Loucy (cell line): ENCODE results near the gene MRPL20.

Experiments used
- H2AFZ ChIP-seq: fragments of 200-600 bp; sonication (generic); 2 replicates; pipeline ENCODE4 v1.6.0; 2016; ENCODE audit warnings: antibody characterized with exemption, mild to moderate bottlenecking, low read length, moderate library complexity
- H3F3A ChIP-seq: fragments of 200-600 bp; 2 replicates; pipeline ENCODE4 v1.6.0; 2016; ENCODE audit warnings: antibody characterized with exemption, low read depth, mild to moderate bottlenecking
- H3K27me3 ChIP-seq: fragments of 200-600 bp; sonication (generic); 2 replicates; pipeline ENCODE4 v1.6.1; 2014; ENCODE audit warnings: low read length, mild to moderate bottlenecking; ENCODE audit not compliant: insufficient read depth, poor library complexity, severe bottlenecking
- H3K36me3 ChIP-seq: fragments of 200-600 bp; sonication (generic); 2 replicates; pipeline ENCODE4 v1.6.1; 2016; ENCODE audit warnings: low read length; ENCODE audit not compliant: insufficient read depth
- H3K4me1 ChIP-seq: fragments of 200-600 bp; sonication (generic); 2 replicates; pipeline ENCODE4 v1.5.1; 2014; ENCODE audit warnings: low read length, mild to moderate bottlenecking; ENCODE audit not compliant: insufficient read depth, poor library complexity, severe bottlenecking
- H3K4me2 ChIP-seq: fragments of 200-600 bp; sonication (generic); 2 replicates; pipeline ENCODE4 v1.6.0; 2014; ENCODE audit warnings: antibody characterized with exemption, low read length, low read depth, mild to moderate bottlenecking; ENCODE audit not compliant: poor library complexity, severe bottlenecking
- H3K4me3 ChIP-seq: fragments of 200-600 bp; sonication (generic); 2 replicates; pipeline ENCODE4 v1.5.1; 2014; ENCODE audit warnings: low read length, mild to moderate bottlenecking, mixed read lengths; ENCODE audit not compliant: poor library complexity, severe bottlenecking
- H3K79me2 ChIP-seq: fragments of 200-600 bp; sonication (generic); 2 replicates; pipeline ENCODE4 v1.6.1; 2014; ENCODE audit warnings: low read length; ENCODE audit not compliant: insufficient read depth
- H3K9ac ChIP-seq: fragments of 200-600 bp; sonication (generic); 2 replicates; pipeline ENCODE4 v1.6.0; 2014; ENCODE audit warnings: mild to moderate bottlenecking, low read depth, low read length, moderate library complexity; ENCODE audit not compliant: poor library complexity, severe bottlenecking
- H3K9me2 ChIP-seq: fragments of 200-600 bp; sonication (generic); replicated peaks from 2 replicates; pipeline ENCODE4 v1.6.1; 2016; ENCODE audit warnings: low read depth, low read length, mixed read lengths
- H3K9me3 ChIP-seq: fragments of 200-600 bp; sonication (generic); 2 replicates; pipeline ENCODE4 v1.6.1; 2014; ENCODE audit warnings: mild to moderate bottlenecking, antibody characterized with exemption, low read length, low read depth; ENCODE audit not compliant: insufficient read depth
- H4K20me1 ChIP-seq: fragments of 200-600 bp; sonication (generic); 2 replicates; pipeline ENCODE4 v1.6.0; 2014; ENCODE audit warnings: antibody characterized with exemption, low read length, mild to moderate bottlenecking; ENCODE audit not compliant: insufficient read depth, poor library complexity, severe bottlenecking
- EZH2phosphoT487 ChIP-seq: fragments of 200-600 bp; IDR thresholded peaks from 2 replicates; pipeline ENCODE4 v1.6.1; 2018; ENCODE audit warnings: antibody characterized with exemption, mild to moderate bottlenecking, moderate library complexity, borderline replicate concordance
- TF ChIP-seq, protein P1 (sequence below): fragments of 200-600 bp; sonication (generic); conservative IDR thresholded peaks from 2 replicates; pipeline ENCODE4 v1.5.1; 2014; ENCODE audit warnings: mild to moderate bottlenecking, antibody characterized with exemption, low read length

Gene MRPL20

GRCh38 chr1:1440262-1441001 is 33.3 kb upstream of the MRPL20 start:
- no peak overlapping the region for H3K4me3 ChIP-seq
- peaks cover 25% of the 10 kb centered on the region for H3K4me1 ChIP-seq
- H3K27me3 ChIP-seq = no peaks in the 10 kb centered on the region
- no peaks in the 10 kb centered on the region for H3K36me3 ChIP-seq
- H3K9me2 ChIP-seq = no peaks in the 10 kb centered on the region
- no peak overlapping the region for H3K4me2 ChIP-seq
- no peak overlapping the region for H3K9ac ChIP-seq
- H4K20me1 ChIP-seq = no peaks in the 10 kb centered on the region
- H3K79me2 ChIP-seq = no peaks in the 10 kb centered on the region
- H3K9me3 ChIP-seq = no peaks in the 10 kb centered on the region
- no peaks in the 10 kb centered on the region for H3F3A ChIP-seq
- no peak overlapping the region for H2AFZ ChIP-seq
- TF ChIP-seq EZH2phosphoT487 = no peak
- TF ChIP-seq, protein P1, sequence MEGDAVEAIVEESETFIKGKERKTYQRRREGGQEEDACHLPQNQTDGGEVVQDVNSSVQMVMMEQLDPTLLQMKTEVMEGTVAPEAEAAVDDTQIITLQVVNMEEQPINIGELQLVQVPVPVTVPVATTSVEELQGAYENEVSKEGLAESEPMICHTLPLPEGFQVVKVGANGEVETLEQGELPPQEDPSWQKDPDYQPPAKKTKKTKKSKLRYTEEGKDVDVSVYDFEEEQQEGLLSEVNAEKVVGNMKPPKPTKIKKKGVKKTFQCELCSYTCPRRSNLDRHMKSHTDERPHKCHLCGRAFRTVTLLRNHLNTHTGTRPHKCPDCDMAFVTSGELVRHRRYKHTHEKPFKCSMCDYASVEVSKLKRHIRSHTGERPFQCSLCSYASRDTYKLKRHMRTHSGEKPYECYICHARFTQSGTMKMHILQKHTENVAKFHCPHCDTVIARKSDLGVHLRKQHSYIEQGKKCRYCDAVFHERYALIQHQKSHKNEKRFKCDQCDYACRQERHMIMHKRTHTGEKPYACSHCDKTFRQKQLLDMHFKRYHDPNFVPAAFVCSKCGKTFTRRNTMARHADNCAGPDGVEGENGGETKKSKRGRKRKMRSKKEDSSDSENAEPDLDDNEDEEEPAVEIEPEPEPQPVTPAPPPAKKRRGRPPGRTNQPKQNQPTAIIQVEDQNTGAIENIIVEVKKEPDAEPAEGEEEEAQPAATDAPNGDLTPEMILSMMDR = no peak

GRCh38 chr1:1439546-1440261 is 32.6 kb upstream of the MRPL20 start:
- no peak overlapping the region for H3K4me2 ChIP-seq
- no peak overlapping the region for H3K9ac ChIP-seq
- peaks cover 25% of the 10 kb centered on the region for H3K4me1 ChIP-seq
- H3K9me3 ChIP-seq = no peaks in the 10 kb centered on the region
- no peaks in the 10 kb centered on the region for H3K79me2 ChIP-seq
- no peaks in the 10 kb centered on the region for H3K27me3 ChIP-seq
- H3K9me2 ChIP-seq = no peaks in the 10 kb centered on the region
- no peaks in the 10 kb centered on the region for H3K36me3 ChIP-seq
- no peak overlapping the region for H2AFZ ChIP-seq
- H4K20me1 ChIP-seq = no peaks in the 10 kb centered on the region
- TF ChIP-seq EZH2phosphoT487 = no peak
- TF ChIP-seq, protein P1 = no peak
- no peaks in the 10 kb centered on the region for H3F3A ChIP-seq
- no peak overlapping the region for H3K4me3 ChIP-seq

DNA sequence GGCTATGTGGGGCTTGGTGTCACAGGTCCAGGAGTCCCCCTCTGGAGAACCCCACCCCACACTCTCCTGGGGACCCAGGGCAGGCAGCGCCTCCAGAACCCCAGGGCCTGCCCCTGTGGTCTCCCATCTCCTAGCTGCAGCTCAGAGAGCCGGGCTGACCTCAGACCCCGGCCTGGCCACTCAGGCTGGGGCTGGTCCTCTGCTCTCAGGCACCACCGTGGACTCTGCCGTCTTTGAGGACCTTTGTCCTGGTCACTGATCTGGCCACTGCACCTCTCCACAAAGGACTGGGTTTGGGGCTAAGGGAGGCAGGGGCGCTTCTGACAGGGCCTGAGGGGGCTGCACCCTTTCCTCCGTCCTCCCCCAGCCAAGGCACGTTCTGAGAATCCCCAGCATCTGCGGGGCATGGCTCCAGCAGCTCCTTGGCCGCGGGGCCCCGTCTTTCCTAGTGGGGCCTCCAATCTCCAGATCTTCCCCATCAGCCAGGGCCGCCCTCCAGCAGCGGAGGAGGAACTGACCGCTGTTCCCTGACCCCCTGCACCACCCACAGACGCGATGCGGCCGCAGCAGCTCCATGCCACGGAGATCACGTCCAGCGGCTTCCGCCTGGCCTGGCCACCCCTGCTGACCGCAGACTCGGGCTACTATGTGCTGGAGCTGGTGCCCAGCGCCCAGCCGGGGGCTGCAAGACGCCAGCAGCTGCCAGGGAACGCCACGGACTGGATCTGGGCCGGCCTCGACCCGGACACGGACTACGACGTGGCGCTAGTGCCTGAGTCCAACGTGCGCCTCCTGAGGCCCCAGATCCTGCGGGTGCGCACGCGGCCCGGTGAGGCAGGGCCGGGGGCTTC is 31.7 kb upstream of the MRPL20 start:
- Histone ChIP-seq H3F3A (no peaks in the 10 kb centered on the region), H3K36me3 (no peaks in the 10 kb centered on the region), H3K79me2 (no peaks in the 10 kb centered on the region), H3K27me3 (no peaks in the 10 kb centered on the region), H3K9me3 (no peaks in the 10 kb centered on the region), H3K9ac (peak overlapping the region; percentile 67), H2AFZ (no peak overlapping the region), H3K4me1 (peaks cover 25% of the 10 kb centered on the region), H4K20me1 (no peaks in the 10 kb centered on the region), H3K4me2 (peak overlapping the region; percentile 74), H3K9me2 (no peaks in the 10 kb centered on the region), H3K4me3 (peak overlapping the region; percentile 59)
- TF ChIP-seq, protein P1 = no peak
- TF ChIP-seq EZH2phosphoT487 = no peak
